HG02852 (cell line): Measurements from ENCODE around the gene MXRA5.
"Not testable (repeated sequence)": the region's sequence is repeated elsewhere in the genome, so short reads cannot be mapped to it uniquely, and the experiment has no call there.

Experiments
- ATAC-seq: cut with Tn5 transposase; IDR thresholded peaks from one replicate; pipeline ENCODE4 v1.9.1; 2021; ENCODE audit warnings: mild to moderate bottlenecking, moderate library complexity; ENCODE audit not compliant: unreplicated experiment

Gene MXRA5

DNA sequence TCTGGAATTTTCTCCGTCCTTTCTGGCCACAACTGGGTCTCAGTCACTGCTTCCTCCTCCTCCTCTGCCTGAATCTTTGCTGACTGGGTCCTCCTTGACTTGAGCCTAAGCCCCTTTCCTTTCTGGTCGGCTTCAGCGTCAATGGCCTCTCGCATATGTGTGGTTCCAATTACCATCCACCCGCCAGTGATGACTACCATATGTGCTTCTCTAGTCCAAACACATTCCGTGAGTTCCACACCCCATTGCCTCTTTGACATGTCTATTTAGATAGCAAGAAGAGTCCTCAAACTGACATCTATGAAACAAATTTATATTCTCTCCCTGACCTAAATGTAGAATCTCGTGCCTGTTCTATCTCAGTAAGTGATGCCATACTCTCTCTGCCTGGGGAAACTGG is 19.8 kb downstream of the MXRA5 start:
- ATAC-seq, result no peak

DNA sequence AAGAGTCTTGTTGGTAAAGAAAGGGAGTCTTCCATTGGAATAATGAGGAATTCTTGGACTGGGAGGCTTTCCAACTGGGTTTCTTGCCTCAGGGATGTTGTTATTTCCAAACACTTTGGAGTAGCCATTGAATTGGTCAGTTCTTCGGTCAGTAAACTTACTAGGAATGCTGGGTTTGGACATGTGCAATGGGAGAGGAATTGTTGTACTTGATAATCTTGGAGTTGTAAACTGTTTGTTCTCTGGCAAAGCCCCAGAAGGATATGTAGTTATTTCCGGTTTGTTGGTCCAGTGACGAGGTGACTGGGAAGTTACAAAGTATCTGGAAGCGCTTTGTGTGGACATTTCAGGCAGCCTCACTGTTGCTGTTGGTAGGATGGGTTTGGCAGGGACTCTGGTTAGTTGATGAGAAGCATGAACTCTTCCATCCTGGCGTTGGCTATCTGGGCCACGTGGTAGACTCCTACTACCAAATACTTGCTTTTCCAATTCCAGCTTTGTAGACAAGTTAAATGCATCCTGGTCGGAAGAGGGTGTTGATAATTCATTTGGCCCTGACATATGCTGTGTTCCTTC is 25.9 kb downstream of the MXRA5 start:
- no peak for ATAC-seq

DNA sequence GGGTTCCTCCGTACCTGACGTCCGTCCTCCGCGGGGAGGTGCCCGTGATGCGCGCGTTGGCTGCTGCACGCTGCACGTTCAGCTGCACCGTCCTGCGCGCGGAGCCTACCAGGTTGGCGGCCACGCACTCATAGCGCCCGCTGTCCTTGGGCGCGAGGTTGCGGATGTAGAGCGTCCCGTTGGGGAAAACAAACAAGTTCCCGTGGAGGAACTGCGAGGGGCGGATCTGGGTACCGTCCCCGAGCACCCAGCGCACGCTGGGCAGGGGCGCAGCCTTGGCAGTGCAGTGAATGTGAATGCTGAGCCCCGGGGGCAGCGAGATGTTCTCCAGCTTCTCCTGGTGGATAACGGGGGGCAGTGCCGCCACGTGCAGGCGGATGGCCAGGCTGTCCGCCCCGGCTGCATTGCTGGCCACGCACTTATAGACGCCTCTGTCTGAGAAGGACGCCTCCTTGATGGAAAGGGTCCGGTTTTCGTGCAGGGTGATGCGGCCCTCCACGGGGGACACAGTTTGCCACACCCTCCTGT is 29.2 kb downstream of the MXRA5 start:
- no peak for ATAC-seq

DNA sequence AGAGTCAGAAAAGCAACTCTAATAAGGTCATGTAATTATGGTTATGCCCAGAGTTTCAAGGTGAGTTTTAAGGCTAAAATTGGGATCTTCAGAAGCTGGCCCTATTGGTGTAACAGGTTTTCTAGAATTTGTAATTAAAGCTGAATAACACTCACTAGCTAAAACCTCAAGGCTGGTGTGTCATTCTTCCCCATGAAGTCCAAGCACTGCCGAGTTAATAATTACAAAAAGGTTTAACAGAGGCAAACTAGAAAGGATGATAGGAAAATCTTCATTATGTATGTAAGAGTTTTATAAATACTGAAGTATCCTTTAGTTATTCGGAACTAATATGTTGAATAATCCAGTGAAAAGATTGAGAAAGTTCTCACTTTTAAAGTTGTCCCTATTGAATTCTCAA is 34.3 kb downstream of the MXRA5 start:
- ATAC-seq, result no peak

DNA sequence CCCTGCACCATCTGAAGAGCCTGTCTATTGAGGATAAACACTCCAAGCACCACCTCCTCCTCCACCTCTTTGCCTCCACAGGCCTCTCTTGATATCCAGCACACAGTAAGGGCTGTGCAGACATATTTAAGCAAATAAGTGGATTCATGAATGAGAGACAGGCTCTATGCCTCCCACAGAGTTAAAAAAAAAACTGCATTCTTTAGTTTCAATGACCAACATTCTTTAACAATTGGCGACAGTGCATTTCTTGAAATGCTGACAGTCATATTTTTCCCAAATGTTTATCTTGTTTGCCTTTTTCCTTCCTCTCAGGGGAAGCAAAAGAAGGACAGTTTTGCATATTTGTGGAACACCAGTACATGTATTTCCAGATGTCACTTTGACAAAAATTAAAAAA is 38.6 kb downstream of the MXRA5 start:
- no peak for ATAC-seq

DNA sequence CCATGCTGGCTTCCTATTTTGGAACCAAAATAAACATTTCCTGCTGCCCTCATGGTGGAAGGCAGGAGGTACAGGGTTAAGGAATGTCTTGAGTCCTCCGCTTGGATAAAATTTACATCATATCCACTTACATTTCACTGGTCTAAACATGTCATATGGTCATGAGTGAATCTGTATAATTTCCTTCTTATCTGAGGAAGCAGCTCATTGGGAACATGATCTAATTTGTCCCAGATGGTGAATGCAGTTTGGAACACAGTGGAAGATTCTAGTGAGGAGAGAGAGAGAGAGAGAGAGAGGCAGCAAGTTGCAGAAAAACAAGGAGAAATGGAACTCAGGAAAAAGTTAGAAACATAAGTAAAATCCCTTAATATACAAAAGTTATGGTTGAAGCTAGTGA is 46.8 kb downstream of the MXRA5 start:
- no peak for ATAC-seq

DNA sequence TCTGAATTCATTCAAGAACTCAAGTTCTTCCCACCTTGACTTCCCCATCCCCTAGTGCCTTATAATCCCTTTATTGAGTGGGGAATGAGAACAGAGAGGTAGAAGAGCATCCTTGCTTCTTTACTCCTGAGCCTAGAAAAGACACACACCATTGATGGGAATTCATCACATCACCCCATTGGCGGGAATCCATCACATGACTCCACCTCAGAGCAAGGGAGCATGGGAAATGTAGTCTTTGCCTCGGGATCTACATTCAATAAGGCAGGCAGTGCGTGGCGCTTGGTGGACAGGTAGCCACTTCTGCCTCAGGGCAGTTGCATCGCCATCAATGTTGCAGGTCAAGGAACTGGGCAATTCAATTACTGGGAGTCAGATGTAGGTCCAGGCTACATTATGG is 50.7 kb downstream of the MXRA5 start:
- no peak for ATAC-seq

DNA sequence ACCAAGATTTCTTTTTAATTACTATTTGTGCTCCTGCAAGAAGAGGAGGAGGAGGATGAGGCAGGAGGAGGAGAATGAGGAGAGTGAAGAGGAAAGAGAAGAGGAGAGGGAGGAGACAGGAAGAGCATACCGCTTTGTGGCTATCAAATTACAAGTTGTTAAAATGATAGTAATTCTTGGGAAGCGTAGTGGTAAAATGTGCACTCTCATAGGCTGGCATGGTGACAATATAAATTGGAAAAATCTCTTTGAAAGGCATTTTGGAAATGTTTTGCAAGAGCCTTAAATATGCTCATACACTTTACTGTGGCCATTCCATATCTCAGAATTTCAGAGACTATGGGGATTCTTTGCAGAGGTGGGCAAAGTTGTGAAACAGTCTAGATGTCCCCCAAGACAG is 53.2 kb downstream of the MXRA5 start:
- no peak for ATAC-seq

DNA sequence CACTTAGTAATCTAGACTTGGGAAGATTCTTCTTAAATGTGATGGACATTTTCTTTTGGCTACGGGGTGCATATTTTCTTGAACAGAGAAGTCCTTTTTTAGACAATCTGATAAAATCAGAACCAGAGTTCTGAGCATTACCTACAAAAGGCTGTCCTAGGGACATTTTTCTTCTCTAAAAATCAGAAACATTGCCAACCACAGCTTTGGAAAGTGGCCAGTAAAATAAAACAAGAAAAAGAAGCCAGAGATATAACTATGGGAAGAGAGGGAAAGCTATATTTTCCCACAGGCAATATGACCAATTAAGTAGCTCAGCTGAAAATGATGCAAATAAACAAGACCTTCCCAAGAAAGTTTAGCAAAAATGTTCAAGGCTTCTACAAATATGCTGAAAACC is 55.9 kb downstream of the MXRA5 start:
- ATAC-seq, result no peak

DNA sequence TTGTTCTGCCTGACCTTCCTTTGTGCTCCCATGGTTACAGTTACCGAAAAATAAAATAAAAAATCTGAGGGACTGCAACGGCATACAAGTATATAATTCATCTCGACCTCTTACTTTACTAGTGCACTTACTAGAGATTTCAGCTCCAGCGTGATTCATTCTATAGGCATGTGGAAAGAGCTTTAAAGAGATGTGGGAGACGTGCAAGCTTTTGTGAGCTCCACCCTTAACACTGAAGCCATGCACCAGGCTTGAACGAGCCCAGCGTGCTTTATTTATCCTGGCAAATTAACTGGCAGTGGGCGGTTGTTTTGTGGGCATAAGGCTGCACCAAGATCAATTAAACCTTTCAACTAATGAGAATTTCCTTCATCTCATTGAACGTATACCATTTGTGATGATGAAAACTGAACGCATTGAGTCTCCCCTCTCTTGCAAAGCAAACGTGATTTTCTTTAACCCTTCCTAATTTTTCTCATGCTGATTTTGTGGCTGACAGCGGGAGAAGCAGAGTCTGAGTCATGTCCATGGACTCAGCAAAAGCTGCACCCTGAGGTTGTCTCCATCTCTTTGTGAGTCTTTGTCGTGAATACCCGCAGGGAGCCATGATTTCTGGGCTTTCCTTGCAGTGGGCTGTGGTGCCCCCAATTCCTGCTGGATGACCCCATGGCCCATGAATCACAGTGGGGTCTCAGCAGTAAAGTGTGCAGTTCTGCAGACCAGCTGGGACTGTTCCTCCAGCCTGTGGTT is 60.1 kb downstream of the MXRA5 start:
- ATAC-seq, result no peak

DNA sequence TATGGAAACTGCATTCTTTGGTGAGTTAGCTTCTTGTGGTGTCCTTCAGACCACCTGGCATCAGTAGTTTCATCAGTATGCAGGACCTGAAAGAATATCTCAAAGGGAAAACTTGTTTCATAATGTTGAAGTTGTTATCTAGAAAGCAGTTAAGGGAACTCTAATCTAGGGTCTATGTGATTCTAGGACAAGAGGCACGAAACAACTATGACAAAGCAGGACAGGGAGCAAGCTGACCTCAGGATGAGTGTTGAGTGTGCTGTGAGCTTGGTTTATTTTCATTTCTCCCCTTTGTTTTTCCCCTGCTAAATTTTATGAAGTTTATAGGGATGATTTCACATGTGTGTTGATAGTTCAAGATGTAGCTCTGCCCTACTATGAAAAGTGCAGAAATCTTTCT is 65.7 kb downstream of the MXRA5 start:
- ATAC-seq, result no peak

DNA sequence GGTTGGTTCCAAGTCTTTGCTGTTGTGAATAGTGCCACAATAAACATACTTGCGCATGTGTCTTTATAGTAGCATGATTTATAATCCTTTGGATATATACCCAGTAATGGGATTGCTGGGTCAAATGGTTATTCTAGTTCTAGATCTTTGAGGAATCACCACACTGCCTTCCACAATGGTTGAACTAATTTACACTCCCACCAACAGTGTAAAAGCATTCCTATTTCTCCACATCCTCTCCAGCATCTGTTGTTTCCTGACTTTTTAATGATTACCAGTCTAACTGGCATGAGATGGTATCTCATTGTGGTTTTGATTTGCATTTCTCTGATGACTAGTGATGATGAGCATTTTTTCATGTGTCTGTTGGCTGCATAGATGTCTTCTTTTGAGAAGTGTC is 72.8 kb downstream of the MXRA5 start:
- not testable (repeated sequence) for ATAC-seq

DNA sequence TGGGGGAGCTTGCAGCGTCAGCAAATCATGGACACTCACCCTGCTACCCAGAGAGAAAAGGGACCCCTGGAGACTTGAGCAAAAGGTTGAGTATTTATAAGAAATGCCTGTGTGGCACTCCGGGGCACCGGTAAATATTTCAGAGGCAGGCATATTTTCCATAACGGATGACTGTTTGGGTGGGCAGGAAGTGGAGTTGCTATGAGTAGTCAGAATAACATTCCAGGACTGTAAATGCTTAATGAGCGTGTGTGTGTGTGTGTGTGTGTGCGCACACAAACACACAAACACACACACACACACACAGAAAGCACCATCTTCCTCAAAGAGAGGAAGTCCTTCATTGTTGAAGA is 74.6 kb downstream of the MXRA5 start:
- ATAC-seq, result no peak

DNA sequence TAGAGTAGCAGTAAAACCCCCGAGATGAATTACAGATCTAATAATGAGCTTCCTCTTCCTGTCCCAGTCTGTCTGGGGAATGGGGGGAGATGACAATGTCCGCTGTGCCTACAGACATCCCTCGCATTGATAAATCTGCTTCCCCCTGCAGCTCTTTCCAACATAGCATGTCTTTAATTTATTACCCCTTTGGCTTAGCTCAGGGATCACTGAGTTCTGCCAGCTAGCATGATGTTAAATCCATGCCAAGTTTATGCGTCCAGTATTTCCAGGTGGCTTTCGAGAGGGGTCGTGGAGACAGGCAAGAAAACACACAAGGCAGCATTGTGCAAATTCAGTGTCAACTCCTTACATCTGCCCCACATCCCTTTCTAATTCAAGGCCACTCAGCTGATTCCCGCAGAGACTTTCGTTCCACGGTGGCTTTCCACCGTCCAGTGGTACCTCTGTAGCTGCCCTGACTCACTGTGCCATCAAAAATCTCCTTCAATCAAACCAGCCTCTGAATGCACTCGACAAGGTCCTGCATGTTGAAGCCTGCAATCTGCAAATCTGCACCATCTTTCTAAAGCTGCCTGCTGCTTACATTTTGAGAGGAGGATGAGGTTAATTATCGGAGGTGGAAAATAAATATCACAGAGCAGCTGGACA is 75.1 kb downstream of the MXRA5 start:
- ATAC-seq, result no peak

DNA sequence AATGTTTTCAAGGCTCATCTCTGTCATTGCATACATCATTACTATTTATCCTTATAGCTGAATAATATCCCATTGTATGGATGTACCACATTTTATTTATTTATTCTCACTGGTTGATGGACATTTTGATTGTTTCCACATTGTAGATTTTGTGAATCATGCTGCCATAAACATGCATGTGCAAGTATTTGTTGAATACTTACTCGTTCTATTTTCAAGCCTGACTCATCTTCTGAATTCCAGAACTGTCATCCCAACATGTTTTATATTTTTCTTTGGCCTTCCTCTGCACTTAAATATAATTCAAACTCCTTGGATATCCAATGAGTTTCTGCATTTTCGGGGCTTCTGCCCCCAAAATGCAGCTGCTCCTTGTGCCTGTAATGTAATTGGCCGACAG is 77.6 kb downstream of the MXRA5 start:
- ATAC-seq, result no peak

DNA sequence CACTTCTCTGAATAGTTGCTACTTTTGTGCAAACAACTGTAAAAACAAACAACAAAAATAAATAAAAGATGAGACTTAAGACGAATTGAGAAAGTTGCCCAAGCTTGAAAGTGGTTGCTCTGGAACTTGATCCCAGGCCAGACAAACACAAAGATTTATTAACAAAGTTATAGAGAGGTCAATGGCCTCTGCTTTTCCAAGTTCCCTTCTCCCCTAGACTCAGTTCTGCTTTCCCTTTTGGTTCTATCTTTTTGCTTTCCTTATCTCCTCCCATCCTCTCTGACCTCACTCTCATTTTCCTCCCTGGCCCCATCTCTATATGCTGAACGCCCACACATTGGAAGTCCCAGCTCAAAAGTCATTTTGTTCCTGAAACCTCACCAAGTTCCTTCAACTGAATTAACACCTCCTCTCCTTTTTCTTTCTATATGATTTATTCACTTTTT is 82.7 kb downstream of the MXRA5 start:
- ATAC-seq, result peak; percentile 60

DNA sequence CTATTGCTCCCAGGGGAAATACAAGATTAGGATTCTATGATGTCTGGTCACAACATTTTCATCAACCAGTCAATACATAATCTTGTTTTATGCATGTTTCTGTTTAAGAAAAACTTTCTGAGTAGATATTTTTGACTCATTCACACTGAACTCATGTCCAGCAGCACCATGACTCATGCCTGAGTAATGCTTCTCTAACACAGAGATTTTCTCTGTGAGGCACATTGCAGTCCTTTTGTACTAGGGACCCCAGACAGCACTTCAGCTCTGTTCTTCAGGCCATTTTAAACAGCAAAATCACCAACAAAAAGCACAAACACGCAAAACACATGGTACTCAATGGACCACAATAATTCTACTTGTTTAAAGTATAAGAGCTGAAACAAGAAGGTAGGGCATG is 83.6 kb downstream of the MXRA5 start:
- no peak for ATAC-seq
